H9 (cell line): ENCODE data around the gene FUT9. TPM values are rescaled to one million over a fixed set of nuclear protein-coding genes. Genes with fewer than 3 reads are reported as not detected.

Source experiments
- DNase-seq: peaks from one replicate; pipeline ENCODE4 v3.0.0-alpha.2; 2017
- H2AFZ ChIP-seq: one replicate; pipeline ENCODE4 v1.6.1; 2013; ENCODE audit warnings: mild to moderate bottlenecking, low read length, control low read depth, moderate library complexity
- H2AK5ac ChIP-seq: 2 replicates; pipeline ENCODE4 v1.6.1; 2013; ENCODE audit warnings: low read length, control low read depth, mixed read lengths; ENCODE audit not compliant: insufficient read length
- H2BK120ac ChIP-seq: one replicate; pipeline ENCODE4 v1.6.1; 2013; ENCODE audit warnings: low read depth, mild to moderate bottlenecking, low read length, control low read depth, inconsistent platforms; ENCODE audit not compliant: poor library complexity, severe bottlenecking
- H2BK12ac ChIP-seq: 2 replicates; pipeline ENCODE4 v1.6.1; 2013; ENCODE audit warnings: low read length, control low read depth, mixed read lengths, low read depth; ENCODE audit not compliant: insufficient read length
- H2BK15ac ChIP-seq: 2 replicates; pipeline ENCODE4 v1.6.1; 2013; ENCODE audit warnings: low read depth, low read length, control low read depth
- H2BK20ac ChIP-seq: one replicate; pipeline ENCODE4 v1.6.1; 2013; ENCODE audit warnings: low read depth, mild to moderate bottlenecking, low read length, control low read depth, inconsistent platforms; ENCODE audit not compliant: poor library complexity, severe bottlenecking
- H2BK5ac ChIP-seq: 2 replicates; pipeline ENCODE4 v1.6.1; 2013; ENCODE audit warnings: low read length, control low read depth, mixed read lengths; ENCODE audit not compliant: insufficient read length
- H3K14ac ChIP-seq: 2 replicates; pipeline ENCODE4 v1.6.1; 2013; ENCODE audit warnings: low read length, control low read depth; ENCODE audit not compliant: insufficient read depth
- H3K18ac ChIP-seq: 2 replicates; pipeline ENCODE4 v1.6.1; 2013; ENCODE audit warnings: low read depth, mild to moderate bottlenecking, mixed read lengths, low read length, control low read depth; ENCODE audit not compliant: insufficient read length
- H3K23ac ChIP-seq: 2 replicates; pipeline ENCODE4 v1.6.1; 2013; ENCODE audit warnings: low read length, control low read depth, mixed read lengths, low read depth; ENCODE audit not compliant: insufficient read length
- H3K23me2 ChIP-seq: 2 replicates; pipeline ENCODE4 v1.6.1; 2013; ENCODE audit warnings: low read depth, mild to moderate bottlenecking, mixed read lengths, low read length, control low read depth; ENCODE audit not compliant: insufficient read length, poor library complexity, severe bottlenecking
- H3K27ac ChIP-seq: 2 replicates; pipeline ENCODE4 v1.5.1; 2013; ENCODE audit warnings: low read length, control low read depth, mixed read lengths, low read depth; ENCODE audit not compliant: insufficient read length
- H3K27me3 ChIP-seq: 2 replicates; pipeline ENCODE4 v1.6.1; 2013; ENCODE audit warnings: low read length, control low read depth, inconsistent platforms; ENCODE audit not compliant: insufficient read depth
- H3K4ac ChIP-seq: 2 replicates; pipeline ENCODE4 v1.6.1; 2013; ENCODE audit warnings: low read depth, mild to moderate bottlenecking, control low read depth, inconsistent platforms, low read length, moderate library complexity
- H3K4me1 ChIP-seq: 2 replicates; pipeline ENCODE4 v1.6.1; 2013; ENCODE audit warnings: low read length, control low read depth, inconsistent platforms; ENCODE audit not compliant: insufficient read depth
- H3K4me2 ChIP-seq: 2 replicates; pipeline ENCODE4 v1.6.1; 2013; ENCODE audit warnings: low read length, control low read depth, mixed read lengths; ENCODE audit not compliant: insufficient read length, insufficient read depth
- H3K56ac ChIP-seq: 2 replicates; pipeline ENCODE4 v1.6.1; 2013; ENCODE audit warnings: low read depth, mild to moderate bottlenecking, mixed read lengths, low read length, control low read depth; ENCODE audit not compliant: insufficient read length
- H3K79me1 ChIP-seq: 2 replicates; pipeline ENCODE4 v1.6.1; 2013; ENCODE audit warnings: low read depth, mild to moderate bottlenecking, moderate library complexity, low read length, control low read depth, inconsistent platforms; ENCODE audit not compliant: insufficient read depth, poor library complexity, severe bottlenecking
- H3K79me2 ChIP-seq: 2 replicates; pipeline ENCODE4 v1.6.1; 2013; ENCODE audit warnings: low read length, control low read depth, inconsistent platforms; ENCODE audit not compliant: insufficient read depth
- H3K9ac ChIP-seq: 2 replicates; pipeline ENCODE4 v1.6.1; 2013; ENCODE audit warnings: low read length, control low read depth, mixed read lengths; ENCODE audit not compliant: insufficient read length; ENCODE audit errors: extremely low read depth
- H3K9me3 ChIP-seq: one replicate; pipeline ENCODE4 v1.6.1; 2013; ENCODE audit warnings: low read depth, low read length, inconsistent platforms; ENCODE audit not compliant: control insufficient read depth
- H3T11ph ChIP-seq: one replicate; pipeline ENCODE4 v1.6.1; 2013; ENCODE audit warnings: mild to moderate bottlenecking, low read length, control low read depth, inconsistent platforms
- H4K20me1 ChIP-seq: one replicate; pipeline ENCODE4 v1.6.1; 2013; ENCODE audit not compliant: control insufficient read depth, insufficient read length, insufficient read depth
- H4K5ac ChIP-seq: 2 replicates; pipeline ENCODE4 v1.6.1; 2013; ENCODE audit warnings: low read depth, mild to moderate bottlenecking, mixed read lengths, low read length, control low read depth; ENCODE audit not compliant: insufficient read length
- H4K8ac ChIP-seq: replicated peaks from 2 replicates; pipeline ENCODE4 v1.6.1; 2013; ENCODE audit warnings: low read length, control low read depth, mixed read lengths, low read depth; ENCODE audit not compliant: insufficient read length
- H4K91ac ChIP-seq: 2 replicates; pipeline ENCODE4 v1.6.1; 2013; ENCODE audit warnings: low read depth, mild to moderate bottlenecking, moderate library complexity, mixed read lengths, low read length, control low read depth; ENCODE audit not compliant: insufficient read length
- H3K27ac Mint-ChIP-seq, 3 experiments: 2 replicates in 2 of 3; 3 replicates in 1 of 3; pipeline ENCODE4 v1.8.0; 2020 to 2021; ENCODE audit warnings: mixed read lengths in 3 of 3, mild to moderate bottlenecking in 1 of 3, moderate library complexity in 1 of 3
- H3K27me3 Mint-ChIP-seq: 2 replicates; pipeline ENCODE4 v1.8.0; 2021; ENCODE audit warnings: low read depth, mild to moderate bottlenecking, moderate library complexity, mixed read lengths
- H3K36me3 Mint-ChIP-seq, 3 experiments: 2 replicates in 2 of 3; 3 replicates in 1 of 3; pipeline ENCODE4 v1.8.0; 2020 to 2021; ENCODE audit warnings: low read depth in 3 of 3, mixed read lengths in 3 of 3; ENCODE audit not compliant: insufficient read depth in 1 of 3
- H3K4me1 Mint-ChIP-seq, 2 experiments: 2 replicates each; pipeline ENCODE4 v1.8.0; 2020; ENCODE audit warnings: mixed read lengths in 2 of 2
- H3K4me3 Mint-ChIP-seq, 2 experiments: 2 replicates in 1 of 2; 3 replicates in 1 of 2; pipeline ENCODE4 v1.8.0; 2020 to 2021; ENCODE audit warnings: mild to moderate bottlenecking in 2 of 2, mixed read lengths in 2 of 2, moderate library complexity in 1 of 2
- H3K9me3 Mint-ChIP-seq, 2 experiments: 2 replicates in 1 of 2; 3 replicates in 1 of 2; pipeline ENCODE4 v1.8.0; 2020; ENCODE audit warnings: mild to moderate bottlenecking in 2 of 2, mixed read lengths in 2 of 2, moderate library complexity in 1 of 2
- WGBS: extraction: QIAGEN DNeasy Blood & Tissue Kit; methylation state at CpG from one replicate; pipeline ENCODE4 v1.1.7; 2013; ENCODE audit warnings: missing lambda C conversion rate, low lambda C conversion rate, mixed read lengths; ENCODE audit not compliant: insufficient read length; ENCODE audit errors: extremely low coverage; 5-methylcytosine and 5-hydroxymethylcytosine counted together
- total RNA-seq: library from RNA; stranded (reverse); gene quantifications from 2 replicates; pipeline ENCODE4 v1.2.1, GENCODE V29; 2021
- TF ChIP-seq, protein P1 (sequence below): fragments of 200-600 bp; sonication (generic); conservative IDR thresholded peaks from 3 replicates; pipeline ENCODE4 v1.8.0; 2021; ENCODE audit warnings: antibody characterized with exemption, mild to moderate bottlenecking

FUT9 gene
- total RNA-seq, 1 experiment from 2014 or later: 1.6 TPM

DNA sequence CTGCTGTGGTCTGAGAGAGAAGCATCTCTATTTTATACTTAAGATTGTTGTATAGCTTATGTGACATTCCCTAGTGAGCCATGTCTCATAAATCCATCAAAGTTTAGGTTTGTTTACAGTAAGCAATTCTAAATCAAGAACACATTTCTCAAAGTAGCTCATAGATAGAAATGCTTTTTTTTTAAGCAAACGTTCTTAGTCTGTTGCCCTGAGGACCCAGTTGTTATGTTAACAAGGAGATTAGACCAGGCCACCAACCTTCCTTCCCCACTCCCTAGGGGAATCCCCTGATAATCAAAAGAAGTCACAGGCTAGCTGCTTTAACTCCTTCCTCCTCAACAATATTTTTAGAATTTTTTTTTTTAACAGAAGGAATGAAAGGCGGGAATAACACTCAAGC, 169.0 kb downstream of the FUT9 start:
- Histone ChIP-seq H4K8ac (no peak overlapping the region), H3K9me3 (no peaks in the 10 kb centered on the region), H3K4ac (no peak overlapping the region), H2BK15ac (no peak overlapping the region), H2AFZ (no peak overlapping the region), H3K79me1 (no peaks in the 10 kb centered on the region), H2AK5ac (no peak overlapping the region), H3K23me2 (no peaks in the 10 kb centered on the region), H3K18ac (no peak overlapping the region), H3K56ac (no peak overlapping the region), H3K79me2 (no peaks in the 10 kb centered on the region), H3K23ac (no peak overlapping the region), H2BK20ac (no peak overlapping the region), H2BK120ac (no peak overlapping the region), H3K14ac (no peak overlapping the region), H4K91ac (no peak overlapping the region), H3K27me3 (no peaks in the 10 kb centered on the region), H3K9ac (no peak overlapping the region), H4K20me1 (no peaks in the 10 kb centered on the region), H3K4me2 (no peak overlapping the region), H2BK12ac (no peak overlapping the region), H4K5ac (no peak overlapping the region), H3T11ph (no peak overlapping the region), H3K27ac (no peak overlapping the region), H2BK5ac (no peak overlapping the region), H3K4me1 (peaks cover 4% of the 10 kb centered on the region; the same call in 1 of the 2 replicates)
- WGBS: no CpG with 5 or more reads among the region's 2 CpGs
- H3K36me3 Mint-ChIP-seq: peaks cover 6 to 41% (median 17%) of the 10 kb centered on the region in 3 experiments
- peaks cover 48 to 54% of the 10 kb centered on the region in 2 experiments for H3K4me1 Mint-ChIP-seq
- peaks cover 8 to 22% of the 10 kb centered on the region in 2 experiments; a peak in 3 of 5 replicates for H3K9me3 Mint-ChIP-seq
- H3K27ac Mint-ChIP-seq: peak overlapping the region; percentile 6 to 85 (median 13); a peak in 5 of 7 replicates
- TF ChIP-seq, protein P1, sequence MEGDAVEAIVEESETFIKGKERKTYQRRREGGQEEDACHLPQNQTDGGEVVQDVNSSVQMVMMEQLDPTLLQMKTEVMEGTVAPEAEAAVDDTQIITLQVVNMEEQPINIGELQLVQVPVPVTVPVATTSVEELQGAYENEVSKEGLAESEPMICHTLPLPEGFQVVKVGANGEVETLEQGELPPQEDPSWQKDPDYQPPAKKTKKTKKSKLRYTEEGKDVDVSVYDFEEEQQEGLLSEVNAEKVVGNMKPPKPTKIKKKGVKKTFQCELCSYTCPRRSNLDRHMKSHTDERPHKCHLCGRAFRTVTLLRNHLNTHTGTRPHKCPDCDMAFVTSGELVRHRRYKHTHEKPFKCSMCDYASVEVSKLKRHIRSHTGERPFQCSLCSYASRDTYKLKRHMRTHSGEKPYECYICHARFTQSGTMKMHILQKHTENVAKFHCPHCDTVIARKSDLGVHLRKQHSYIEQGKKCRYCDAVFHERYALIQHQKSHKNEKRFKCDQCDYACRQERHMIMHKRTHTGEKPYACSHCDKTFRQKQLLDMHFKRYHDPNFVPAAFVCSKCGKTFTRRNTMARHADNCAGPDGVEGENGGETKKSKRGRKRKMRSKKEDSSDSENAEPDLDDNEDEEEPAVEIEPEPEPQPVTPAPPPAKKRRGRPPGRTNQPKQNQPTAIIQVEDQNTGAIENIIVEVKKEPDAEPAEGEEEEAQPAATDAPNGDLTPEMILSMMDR: no peak
- DNase-seq: no peak
- no peak overlapping the region for H3K4me3 Mint-ChIP-seq
- no peaks in the 10 kb centered on the region; the same call in 1 of the 2 replicates for H3K27me3 Mint-ChIP-seq
